ENCODE data around the gene CENPB.

GRCh38 chr20:3744037-3744436 lies 42.5 kb downstream of the CENPB start:
- no peak for TF ChIP-seq POLR2A (IDR thresholded peaks at IDR 0.05)
- no peak for TF ChIP-seq CTCF (IDR thresholded peaks at IDR 0.05)

All from testis (tissue), 2 donors.